Caco-2 (cell line): Measurements from ENCODE around the gene IP6K1. TPM values are rescaled to one million over a fixed set of nuclear protein-coding genes. Genes with fewer than 3 reads are reported as not detected.

Experiments used
- BruUV-seq: library from RNA; stranded (reverse); fragments of 400-500 nt; replicated peaks from 2 replicates; lab custom pipeline; 2021; lab: Mats Ljungman, UMichigan
- CTCF ChIA-PET: fragments of 300-600 bp; sonication (Branson Sonifier 250); formaldehyde crosslinking; loops from one replicate; lab custom pipeline; 2022; ENCODE audit warnings: antibody characterized with exemption; lab: Charles Lee
- POLR2A ChIA-PET: fragments of 300-600 bp; sonication (Branson Sonifier 250); formaldehyde crosslinking; loops from one replicate; lab custom pipeline; 2022; ENCODE audit warnings: antibody characterized with exemption; lab: Charles Lee
- DNase-seq, 2 experiments: peaks; one replicate each; pipeline versions ENCODE4 v3.0.0 to v3.0.0-alpha.2; 2020 to 2022
- H3K27me3 ChIP-seq: replicated peaks from 2 replicates; pipeline ENCODE4 v1.6.0; 2011; ENCODE audit warnings: low read length; ENCODE audit not compliant: control insufficient read depth, insufficient read depth
- H3K36me3 ChIP-seq: 2 replicates; pipeline ENCODE4 v1.5.1; 2011; ENCODE audit warnings: low read length; ENCODE audit not compliant: control insufficient read depth, insufficient read depth
- H3K4me1 ChIP-seq: fragments of 250-450 bp; sonication (Bioruptor Pico); 2 replicates; pipeline ENCODE4 v1.5.1; 2020; ENCODE audit warnings: mild to moderate bottlenecking
- H3K4me3 ChIP-seq: 2 replicates; pipeline ENCODE4 v1.5.1; 2011; ENCODE audit warnings: low read depth, mild to moderate bottlenecking, control low read depth, low read length
- H3K9me3 ChIP-seq: fragments of 250-450 bp; sonication (Bioruptor Pico); 2 replicates; pipeline ENCODE4 v1.5.1; 2020; ENCODE audit warnings: mild to moderate bottlenecking, moderate library complexity
- H3K27ac Mint-ChIP-seq: one replicate; pipeline ENCODE4 v1.8.0; 2022; ENCODE audit warnings: mixed read lengths; ENCODE audit not compliant: unreplicated experiment
- H3K27me3 Mint-ChIP-seq: one replicate; pipeline ENCODE4 v1.8.0; 2022; ENCODE audit warnings: mixed read lengths; ENCODE audit not compliant: insufficient read depth, unreplicated experiment
- H3K36me3 Mint-ChIP-seq: one replicate; pipeline ENCODE4 v1.8.0; 2022; ENCODE audit warnings: mild to moderate bottlenecking, mixed read lengths; ENCODE audit not compliant: insufficient read depth, unreplicated experiment
- H3K4me1 Mint-ChIP-seq: one replicate; pipeline ENCODE4 v1.8.0; 2022; ENCODE audit warnings: low read depth, mixed read lengths; ENCODE audit not compliant: unreplicated experiment
- H3K4me3 Mint-ChIP-seq: one replicate; pipeline ENCODE4 v1.8.0; 2022; ENCODE audit warnings: mild to moderate bottlenecking, moderate library complexity, mixed read lengths; ENCODE audit not compliant: unreplicated experiment
- H3K9me3 Mint-ChIP-seq: one replicate; pipeline ENCODE4 v1.8.0; 2022; ENCODE audit warnings: mixed read lengths; ENCODE audit not compliant: unreplicated experiment
- intact Hi-C: fragments of 100-400 bp; cut with micrococcal nuclease; formaldehyde crosslinking; loops from one replicate; pipeline ENCODE4 v1.10.0; 2022; ENCODE audit not compliant: unreplicated experiment
- total RNA-seq: library from RNA; stranded (reverse); gene quantifications from 2 replicates; pipeline ENCODE4 v1.2.3, GENCODE V29; 2022
- TF ChIP-seq, protein P1 (sequence below), 2 experiments: fragments of 200-600 bp in 1 of 2; IDR thresholded peaks; 1 replicate in 1 of 2; 2 replicates in 1 of 2; pipeline versions ENCODE4 v1.5.1 to v1.8.0; 2011 to 2022; ENCODE audit warnings: antibody characterized with exemption in 1 of 2, control low read depth in 1 of 2, inconsistent platforms in 1 of 2, low read depth in 1 of 2, low read length in 1 of 2, mild to moderate bottlenecking in 1 of 2, moderate library complexity in 1 of 2; ENCODE audit not compliant: insufficient read depth in 1 of 2, severe bottlenecking in 1 of 2, unreplicated experiment in 1 of 2

Gene IP6K1
- total RNA-seq, 1 experiment from 2014 or later = 35.5 TPM

DNA sequence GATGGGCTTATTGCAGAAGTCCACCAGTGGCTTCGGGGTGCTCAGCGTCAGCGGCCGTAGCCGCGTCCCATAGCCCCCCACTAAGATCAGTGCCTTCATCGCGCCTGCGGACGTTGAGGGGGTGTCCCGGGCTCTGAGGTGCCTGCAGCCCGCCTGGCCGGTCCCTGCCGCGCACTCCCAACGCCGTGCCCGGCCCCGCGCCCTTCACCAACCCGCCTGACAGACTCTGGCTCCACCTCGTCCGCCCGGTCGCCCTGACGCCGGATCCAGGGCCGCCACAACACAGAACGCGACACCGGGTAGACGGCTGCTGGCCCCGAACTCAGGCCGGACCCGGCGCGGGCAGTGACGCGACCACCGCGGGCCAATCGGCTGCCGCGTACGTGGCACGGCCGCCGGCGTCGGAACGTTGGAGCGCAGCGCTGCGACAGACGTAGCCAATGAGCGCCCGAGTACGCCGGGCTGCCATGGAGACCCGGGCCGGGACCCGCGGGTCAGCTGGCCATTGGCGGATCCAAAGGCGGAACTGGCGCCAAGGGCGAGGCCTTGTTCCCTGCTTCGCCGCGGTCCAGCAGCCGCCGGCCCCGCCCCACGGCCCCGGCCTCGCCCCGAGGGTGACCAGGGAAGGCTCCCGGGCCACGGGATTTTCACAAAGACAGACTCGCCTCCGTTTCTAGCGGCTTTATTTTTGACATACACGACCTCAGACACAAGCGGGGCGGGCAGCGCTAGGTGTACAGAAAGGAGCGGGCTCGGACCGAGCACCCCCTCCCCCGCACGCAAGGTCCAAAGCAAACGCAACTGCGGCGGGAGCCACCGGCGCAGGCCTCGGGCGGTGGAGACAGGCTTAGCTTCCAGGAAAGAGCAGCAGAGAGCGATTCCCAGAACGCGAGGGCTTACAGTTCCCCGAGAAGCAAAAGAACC, 62.5 kb downstream of the IP6K1 start, which contains the start of gene GMPPB:
TSS of gene GMPPB (minus strand) at position 324 of the 924 bp plus-strand sequence. CDS start at position 99, 225 bp downstream.
- no peaks in the 10 kb centered on the region for H3K9me3 ChIP-seq
- H3K4me3 ChIP-seq = peak within 1 kb of the TSS; percentile 99
- Mint-ChIP-seq H3K27ac (peak within 1 kb of the TSS; percentile 92), H3K4me3 (peak within 1 kb of the TSS; percentile 79), H3K27me3 (no peaks in the 10 kb centered on the region), H3K36me3 (peaks cover 76% of the 10 kb centered on the region), H3K9me3 (no peaks in the 10 kb centered on the region), H3K4me1 (peaks cover 7% of the 10 kb centered on the region)
- TF ChIP-seq, protein P1, sequence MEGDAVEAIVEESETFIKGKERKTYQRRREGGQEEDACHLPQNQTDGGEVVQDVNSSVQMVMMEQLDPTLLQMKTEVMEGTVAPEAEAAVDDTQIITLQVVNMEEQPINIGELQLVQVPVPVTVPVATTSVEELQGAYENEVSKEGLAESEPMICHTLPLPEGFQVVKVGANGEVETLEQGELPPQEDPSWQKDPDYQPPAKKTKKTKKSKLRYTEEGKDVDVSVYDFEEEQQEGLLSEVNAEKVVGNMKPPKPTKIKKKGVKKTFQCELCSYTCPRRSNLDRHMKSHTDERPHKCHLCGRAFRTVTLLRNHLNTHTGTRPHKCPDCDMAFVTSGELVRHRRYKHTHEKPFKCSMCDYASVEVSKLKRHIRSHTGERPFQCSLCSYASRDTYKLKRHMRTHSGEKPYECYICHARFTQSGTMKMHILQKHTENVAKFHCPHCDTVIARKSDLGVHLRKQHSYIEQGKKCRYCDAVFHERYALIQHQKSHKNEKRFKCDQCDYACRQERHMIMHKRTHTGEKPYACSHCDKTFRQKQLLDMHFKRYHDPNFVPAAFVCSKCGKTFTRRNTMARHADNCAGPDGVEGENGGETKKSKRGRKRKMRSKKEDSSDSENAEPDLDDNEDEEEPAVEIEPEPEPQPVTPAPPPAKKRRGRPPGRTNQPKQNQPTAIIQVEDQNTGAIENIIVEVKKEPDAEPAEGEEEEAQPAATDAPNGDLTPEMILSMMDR (IDR thresholded peaks at IDR 0.05; ENCODE audit: insufficient read depth in 1 of 2, low read depth in 1 of 2, low read length in 1 of 2, severe bottlenecking in 1 of 2, unreplicated experiment in 1 of 2) = no peak
- peaks cover 4% of the 10 kb centered on the region for H3K36me3 ChIP-seq
- H3K4me1 ChIP-seq = peaks cover 9% of the 10 kb centered on the region
- DNase-seq = peak; percentile 94 to 97
- CTCF ChIA-PET = interaction anchor here (0.6 to 1.8 kb wide), 5 partner anchors 10 to 184 kb away, joined by 3 to 8 read pairs (median 4); partner anchors contain the start of gene INKA1
- intact Hi-C loops = loop anchor here (5.0 kb wide), 1 partner anchor 63 kb away; the partner anchor contains the start of gene IP6K1
- POLR2A ChIA-PET = interaction anchor here (0.6 to 1.0 kb wide), 3 partner anchors 57 to 821 kb away, joined by 3 to 5 read pairs (median 3); partner anchors contain the start of gene IP6K1
- TSS peak; percentile 31 for BruUV-seq
- no peaks in the 10 kb centered on the region for H3K27me3 ChIP-seq

DNA sequence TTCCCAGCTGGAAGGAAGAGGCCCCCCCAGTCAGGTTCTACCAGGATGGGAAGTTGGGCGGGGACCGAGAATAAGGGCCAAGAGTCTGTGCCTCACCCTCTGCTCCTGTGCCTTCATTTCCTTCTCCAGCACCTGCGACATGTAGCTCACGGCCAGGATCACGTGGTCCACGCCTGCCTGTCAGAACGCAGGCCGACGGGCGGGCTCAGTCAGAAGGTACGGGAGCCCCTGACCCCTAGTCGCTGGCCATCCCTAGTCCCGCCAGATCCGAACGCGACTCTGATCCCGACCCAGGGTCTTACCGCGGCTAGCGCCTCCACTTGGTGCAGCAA, 63.1 kb downstream of the IP6K1 start:
- Mint-ChIP-seq H3K4me1 (peaks cover 7% of the 10 kb centered on the region), H3K27me3 (no peaks in the 10 kb centered on the region), H3K36me3 (peaks cover 76% of the 10 kb centered on the region), H3K9me3 (no peaks in the 10 kb centered on the region), H3K4me3 (peak overlapping the region; percentile 79), H3K27ac (peak overlapping the region; percentile 92)
- Histone ChIP-seq H3K27me3 (no peaks in the 10 kb centered on the region), H3K4me1 (peaks cover 9% of the 10 kb centered on the region), H3K9me3 (no peaks in the 10 kb centered on the region), H3K36me3 (peaks cover 4% of the 10 kb centered on the region), H3K4me3 (peak overlapping the region; percentile 99)
- BruUV-seq = no TSS peak
- TF ChIP-seq, protein P1 (IDR thresholded peaks at IDR 0.05; ENCODE audit: insufficient read depth in 1 of 2, low read depth in 1 of 2, low read length in 1 of 2, severe bottlenecking in 1 of 2, unreplicated experiment in 1 of 2) = no peak
- ChIA-PET POLR2A (no interaction called here), CTCF (interaction anchor here (1.2 to 1.8 kb wide), 3 partner anchors 80 to 184 kb away, joined by 3 to 4 read pairs (median 4); partner anchors contain the start of gene INKA1)
- intact Hi-C loops = loop anchor here (5.0 kb wide), 1 partner anchor 64 kb away; the partner anchor contains the start of gene IP6K1
- DNase-seq = peak; percentile 67 to 73

DNA sequence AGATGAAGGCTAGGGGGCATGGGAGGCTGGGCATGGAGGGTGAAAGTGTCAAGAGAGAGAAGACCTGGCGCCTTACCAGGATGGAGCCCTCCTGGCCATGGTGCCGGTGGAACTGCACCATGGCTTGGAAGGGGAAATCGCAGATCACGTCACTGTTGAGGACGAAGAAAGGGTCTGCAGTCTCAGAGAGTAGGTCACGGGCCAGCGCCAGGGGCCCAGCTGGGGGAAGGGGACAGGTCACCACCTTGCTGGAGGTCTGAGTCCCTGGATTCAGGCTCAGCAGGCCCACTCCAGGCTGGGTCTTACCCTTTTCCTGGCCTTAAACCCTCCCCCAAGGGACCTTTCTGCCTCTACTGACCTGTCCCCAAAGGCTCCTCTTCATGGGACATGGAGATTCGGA, 63.4 kb downstream of the IP6K1 start:
- no TSS peak for BruUV-seq
- DNase-seq = peak in 1 of 2 experiments; percentile 36
- ChIA-PET POLR2A (no interaction called here), CTCF (interaction anchor here (0.9 to 1.8 kb wide), 4 partner anchors 80 to 183 kb away, joined by 3 to 4 read pairs (median 4); partner anchors contain the start of gene INKA1)
- Histone ChIP-seq H3K36me3 (peaks cover 4% of the 10 kb centered on the region), H3K4me3 (peak overlapping the region; percentile 99), H3K9me3 (no peaks in the 10 kb centered on the region), H3K4me1 (peaks cover 9% of the 10 kb centered on the region), H3K27me3 (no peaks in the 10 kb centered on the region)
- intact Hi-C loops = loop anchor here (5.0 kb wide), 1 partner anchor 64 kb away; the partner anchor contains the start of gene IP6K1
- Mint-ChIP-seq H3K9me3 (no peaks in the 10 kb centered on the region), H3K4me1 (peaks cover 7% of the 10 kb centered on the region), H3K27ac (peak overlapping the region; percentile 92), H3K27me3 (no peaks in the 10 kb centered on the region), H3K36me3 (peaks cover 75% of the 10 kb centered on the region), H3K4me3 (peak overlapping the region; percentile 79)
- TF ChIP-seq, protein P1 (IDR thresholded peaks at IDR 0.05; ENCODE audit: insufficient read depth in 1 of 2, low read depth in 1 of 2, low read length in 1 of 2, severe bottlenecking in 1 of 2, unreplicated experiment in 1 of 2) = no peak
